Measurements from ENCODE around the gene LHPP. TPM values are rescaled to one million over a fixed set of nuclear protein-coding genes. Genes with fewer than 3 reads are reported as not detected.

Gene LHPP
- total RNA-seq, 1 donor from 2014 or later = 18.8 TPM

DNA sequence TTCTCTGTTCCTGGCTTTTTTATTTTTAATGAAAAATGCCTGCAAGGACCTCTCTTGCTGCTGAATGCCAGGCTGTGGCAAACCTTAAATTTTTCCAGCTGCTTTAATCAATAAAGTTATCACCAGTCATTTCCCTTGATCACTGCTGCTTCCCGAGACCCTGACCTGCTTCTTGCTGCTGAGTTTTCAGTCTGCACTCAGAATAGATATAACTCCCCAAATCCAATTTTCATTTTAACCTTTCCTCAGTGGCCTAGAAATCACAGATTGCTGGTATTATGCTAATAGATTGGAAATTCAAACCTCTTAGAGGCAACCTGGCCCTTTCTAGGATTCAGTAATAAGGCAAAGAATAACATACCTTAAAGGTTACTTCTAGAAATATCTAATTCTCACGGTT is 43.7 kb downstream of the LHPP start:
- no peak for DNase-seq (ENCODE audit: extremely low spot score, unreplicated experiment)
- H3K27me3 Mint-ChIP-seq (ENCODE audit: unreplicated experiment) = no peaks in the 10 kb centered on the region
- TF ChIP-seq, protein P1, sequence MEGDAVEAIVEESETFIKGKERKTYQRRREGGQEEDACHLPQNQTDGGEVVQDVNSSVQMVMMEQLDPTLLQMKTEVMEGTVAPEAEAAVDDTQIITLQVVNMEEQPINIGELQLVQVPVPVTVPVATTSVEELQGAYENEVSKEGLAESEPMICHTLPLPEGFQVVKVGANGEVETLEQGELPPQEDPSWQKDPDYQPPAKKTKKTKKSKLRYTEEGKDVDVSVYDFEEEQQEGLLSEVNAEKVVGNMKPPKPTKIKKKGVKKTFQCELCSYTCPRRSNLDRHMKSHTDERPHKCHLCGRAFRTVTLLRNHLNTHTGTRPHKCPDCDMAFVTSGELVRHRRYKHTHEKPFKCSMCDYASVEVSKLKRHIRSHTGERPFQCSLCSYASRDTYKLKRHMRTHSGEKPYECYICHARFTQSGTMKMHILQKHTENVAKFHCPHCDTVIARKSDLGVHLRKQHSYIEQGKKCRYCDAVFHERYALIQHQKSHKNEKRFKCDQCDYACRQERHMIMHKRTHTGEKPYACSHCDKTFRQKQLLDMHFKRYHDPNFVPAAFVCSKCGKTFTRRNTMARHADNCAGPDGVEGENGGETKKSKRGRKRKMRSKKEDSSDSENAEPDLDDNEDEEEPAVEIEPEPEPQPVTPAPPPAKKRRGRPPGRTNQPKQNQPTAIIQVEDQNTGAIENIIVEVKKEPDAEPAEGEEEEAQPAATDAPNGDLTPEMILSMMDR (IDR thresholded peaks at IDR 0.05) = no peak
- H3K9me3 Mint-ChIP-seq (ENCODE audit: unreplicated experiment) = no peaks in the 10 kb centered on the region
- H3K27ac Mint-ChIP-seq (ENCODE audit: unreplicated experiment) = no peak overlapping the region
- no peak overlapping the region for H3K4me3 Mint-ChIP-seq (ENCODE audit: unreplicated experiment)
- peaks cover 13% of the 10 kb centered on the region for H3K36me3 Mint-ChIP-seq (ENCODE audit: unreplicated experiment)
- no peaks in the 10 kb centered on the region for H3K4me1 Mint-ChIP-seq (ENCODE audit: unreplicated experiment)

DNA sequence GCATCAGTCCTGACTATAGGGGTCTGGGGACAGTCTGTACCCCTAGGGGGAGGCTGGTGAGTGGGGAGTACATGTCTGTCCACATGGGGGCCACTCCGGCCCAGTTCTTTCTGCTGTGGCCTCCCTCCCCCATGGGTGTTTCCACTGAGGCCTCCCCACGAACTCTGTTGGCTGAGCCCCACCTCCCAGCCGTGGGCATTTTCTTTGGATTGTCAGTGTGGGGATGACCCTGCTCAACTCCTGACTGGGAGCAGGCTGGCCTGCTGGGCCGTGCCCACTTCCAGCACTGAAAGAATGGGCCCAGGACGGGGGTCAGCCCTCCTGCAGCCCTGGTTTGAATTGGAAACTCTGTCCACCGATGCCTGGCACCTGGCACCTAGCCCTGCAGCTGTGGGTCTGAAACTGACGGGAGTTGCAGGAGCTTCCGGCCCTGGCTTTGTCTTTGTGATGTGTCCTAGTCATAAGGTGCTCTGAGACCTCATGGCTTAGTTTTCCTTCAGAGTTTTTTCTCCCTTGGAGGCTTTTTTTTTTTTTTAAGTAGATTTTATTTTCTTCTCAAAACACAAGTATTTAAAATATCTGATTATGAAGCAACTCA is 46.5 kb downstream of the LHPP start:
- no peaks in the 10 kb centered on the region for H3K27me3 Mint-ChIP-seq (ENCODE audit: unreplicated experiment)

DNA sequence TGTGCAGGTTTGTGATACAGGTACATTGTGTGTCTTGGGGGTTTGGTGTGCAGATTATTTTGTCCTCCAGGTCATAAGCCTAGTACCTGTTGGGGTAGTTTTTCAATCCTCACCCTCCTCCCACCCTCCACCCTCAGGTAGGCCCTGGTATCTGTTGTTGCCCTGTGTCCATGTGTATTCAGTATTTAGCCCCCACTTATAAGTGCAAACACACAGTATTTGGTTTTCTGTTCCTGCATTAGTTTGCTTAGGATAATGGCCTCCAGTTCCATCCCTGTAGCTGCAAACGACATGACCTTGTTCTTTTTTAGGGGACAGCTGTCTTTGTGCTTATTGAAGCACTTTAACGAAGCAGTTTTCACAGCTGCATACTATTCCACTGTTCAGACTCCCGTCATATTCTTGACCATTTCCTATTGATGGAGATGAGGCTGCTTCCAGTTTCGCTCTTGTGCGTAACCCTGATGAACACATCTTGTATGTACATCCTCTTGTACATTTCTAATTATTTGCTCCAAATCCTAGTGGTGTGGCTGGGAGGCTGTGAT is 47.4 kb downstream of the LHPP start:
- Mint-ChIP-seq H3K27me3 (ENCODE audit: unreplicated experiment) (no peaks in the 10 kb centered on the region), H3K4me1 (ENCODE audit: unreplicated experiment) (no peaks in the 10 kb centered on the region), H3K9me3 (ENCODE audit: unreplicated experiment) (no peaks in the 10 kb centered on the region), H3K4me3 (ENCODE audit: unreplicated experiment) (no peak overlapping the region), H3K36me3 (ENCODE audit: unreplicated experiment) (no peaks in the 10 kb centered on the region), H3K27ac (ENCODE audit: unreplicated experiment) (no peak overlapping the region)
- DNase-seq (ENCODE audit: extremely low spot score, unreplicated experiment) = no peak
- TF ChIP-seq, protein P1 (IDR thresholded peaks at IDR 0.05) = no peak

More for the DNA sequence above, 46.5 kb downstream of the LHPP start:
- H3K4me1 Mint-ChIP-seq (ENCODE audit: unreplicated experiment) = no peaks in the 10 kb centered on the region
- no peaks in the 10 kb centered on the region for H3K9me3 Mint-ChIP-seq (ENCODE audit: unreplicated experiment)
- TF ChIP-seq, protein P1 (IDR thresholded peaks at IDR 0.05) = no peak
- H3K36me3 Mint-ChIP-seq (ENCODE audit: unreplicated experiment) = no peaks in the 10 kb centered on the region
- H3K27ac Mint-ChIP-seq (ENCODE audit: unreplicated experiment) = no peak overlapping the region
- DNase-seq (ENCODE audit: extremely low spot score, unreplicated experiment) = no peak
- H3K4me3 Mint-ChIP-seq (ENCODE audit: unreplicated experiment) = no peak overlapping the region

DNA sequence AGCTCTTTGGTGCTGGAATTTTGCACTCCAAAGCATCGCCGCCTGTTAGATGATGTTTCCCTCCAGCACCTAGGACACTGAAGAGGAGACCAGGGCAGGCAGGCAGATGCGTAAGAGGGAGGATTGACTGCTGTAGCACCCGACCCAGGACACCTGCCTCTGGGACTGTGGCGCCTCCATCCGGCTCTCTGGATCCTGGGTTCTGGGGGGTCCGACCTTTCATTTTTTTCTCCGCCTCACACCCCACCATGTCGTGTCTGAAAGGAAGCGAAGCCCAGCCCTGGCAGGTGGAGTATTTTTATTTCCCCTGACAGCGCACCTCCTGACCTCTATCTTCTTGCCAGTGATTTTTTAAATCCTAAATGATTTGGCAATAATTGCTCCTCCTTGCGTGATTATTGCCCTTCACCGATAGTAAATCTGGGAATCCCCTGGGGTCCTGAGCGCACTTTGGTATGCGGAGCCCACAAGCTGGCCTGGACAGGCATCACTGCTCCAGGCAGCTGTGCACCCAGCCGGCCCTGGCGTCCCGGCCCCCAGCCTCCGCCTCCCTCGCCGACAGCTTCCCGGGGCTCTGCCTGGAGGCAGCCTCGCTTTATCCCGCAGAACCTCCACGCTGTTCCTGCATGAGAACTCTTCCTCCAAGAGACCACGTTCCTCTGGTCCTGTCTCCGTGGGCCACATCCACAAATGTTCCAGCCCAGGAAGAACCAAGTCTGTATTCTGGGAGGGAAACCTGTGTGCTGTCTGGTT is 48.4 kb downstream of the LHPP start:
- H3K27ac Mint-ChIP-seq (ENCODE audit: unreplicated experiment) = no peak overlapping the region
- H3K9me3 Mint-ChIP-seq (ENCODE audit: unreplicated experiment) = no peaks in the 10 kb centered on the region
- no peak for DNase-seq (ENCODE audit: extremely low spot score, unreplicated experiment)
- H3K4me1 Mint-ChIP-seq (ENCODE audit: unreplicated experiment) = no peaks in the 10 kb centered on the region
- H3K4me3 Mint-ChIP-seq (ENCODE audit: unreplicated experiment) = no peak overlapping the region
- TF ChIP-seq, protein P1 (IDR thresholded peaks at IDR 0.05) = no peak
- no peaks in the 10 kb centered on the region for H3K36me3 Mint-ChIP-seq (ENCODE audit: unreplicated experiment)
- no peaks in the 10 kb centered on the region for H3K27me3 Mint-ChIP-seq (ENCODE audit: unreplicated experiment)

DNA sequence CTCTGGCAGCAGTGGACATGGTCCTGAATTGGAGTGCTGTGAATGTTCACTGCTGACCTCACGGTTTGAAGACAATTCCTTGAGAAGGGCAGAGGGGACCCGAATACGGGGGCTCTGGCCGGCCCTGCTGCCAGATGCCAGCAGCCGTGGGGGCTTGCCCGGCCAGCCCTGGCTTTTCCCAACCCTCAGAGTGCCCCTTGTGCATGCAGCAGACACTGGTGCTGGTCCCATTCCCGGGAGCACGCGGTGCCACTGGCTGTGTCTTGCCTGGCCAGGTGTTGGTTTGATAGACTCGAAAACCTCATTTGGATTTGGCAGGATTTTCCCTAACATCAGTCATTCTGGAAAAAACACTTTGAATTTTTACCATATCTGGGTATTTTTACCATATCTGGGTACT is 49.1 kb downstream of the LHPP start:
- Mint-ChIP-seq H3K9me3 (ENCODE audit: unreplicated experiment) (no peaks in the 10 kb centered on the region), H3K4me1 (ENCODE audit: unreplicated experiment) (no peaks in the 10 kb centered on the region), H3K27me3 (ENCODE audit: unreplicated experiment) (no peaks in the 10 kb centered on the region), H3K4me3 (ENCODE audit: unreplicated experiment) (no peak overlapping the region), H3K27ac (ENCODE audit: unreplicated experiment) (no peak overlapping the region), H3K36me3 (ENCODE audit: unreplicated experiment) (no peaks in the 10 kb centered on the region)
- DNase-seq (ENCODE audit: extremely low spot score, unreplicated experiment) = no peak
- TF ChIP-seq, protein P1 (IDR thresholded peaks at IDR 0.05) = no peak

Data from osteocyte (in vitro differentiated cells).